Measurements from ENCODE around the gene IL18RAP.

DNA sequence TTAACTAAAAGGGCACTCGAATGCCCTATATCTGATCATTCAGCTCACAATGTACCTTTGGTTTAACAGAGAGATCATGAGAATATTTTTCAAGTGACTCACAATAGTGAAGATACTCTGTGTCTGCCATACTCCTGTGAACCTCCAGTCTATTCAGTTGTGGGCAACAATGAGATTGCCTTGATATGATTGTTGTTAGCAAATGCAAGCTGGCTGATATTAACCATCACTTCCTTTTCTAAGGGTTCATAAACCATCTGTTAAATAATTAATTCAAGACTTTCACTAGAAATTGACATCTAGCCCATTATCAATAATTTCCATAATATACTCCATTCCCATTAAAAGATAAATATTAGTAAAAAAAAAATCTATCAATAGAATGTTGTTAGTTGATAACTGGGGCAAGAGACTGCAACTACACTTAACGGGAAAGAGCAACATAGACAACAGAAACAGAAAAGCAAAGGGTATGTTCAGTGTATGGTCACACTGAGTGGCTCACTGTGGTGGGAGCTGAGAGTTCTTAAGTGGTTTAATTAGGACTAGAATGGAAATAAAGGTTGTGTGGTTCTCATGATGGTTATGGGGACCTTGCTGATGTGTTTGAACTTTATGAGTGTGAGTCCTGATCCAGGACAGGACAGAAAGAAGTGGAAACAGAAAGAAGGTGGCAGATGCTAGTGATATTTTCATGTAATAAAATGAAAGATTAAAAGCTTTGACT, 11.9 kb downstream of the IL18RAP start:
- TF ChIP-seq POLR2A (IDR thresholded peaks at IDR 0.05) (no peak), POLR2AphosphoS5 (IDR thresholded peaks at IDR 0.05) (no peak)
- TF ChIP-seq, protein P1, sequence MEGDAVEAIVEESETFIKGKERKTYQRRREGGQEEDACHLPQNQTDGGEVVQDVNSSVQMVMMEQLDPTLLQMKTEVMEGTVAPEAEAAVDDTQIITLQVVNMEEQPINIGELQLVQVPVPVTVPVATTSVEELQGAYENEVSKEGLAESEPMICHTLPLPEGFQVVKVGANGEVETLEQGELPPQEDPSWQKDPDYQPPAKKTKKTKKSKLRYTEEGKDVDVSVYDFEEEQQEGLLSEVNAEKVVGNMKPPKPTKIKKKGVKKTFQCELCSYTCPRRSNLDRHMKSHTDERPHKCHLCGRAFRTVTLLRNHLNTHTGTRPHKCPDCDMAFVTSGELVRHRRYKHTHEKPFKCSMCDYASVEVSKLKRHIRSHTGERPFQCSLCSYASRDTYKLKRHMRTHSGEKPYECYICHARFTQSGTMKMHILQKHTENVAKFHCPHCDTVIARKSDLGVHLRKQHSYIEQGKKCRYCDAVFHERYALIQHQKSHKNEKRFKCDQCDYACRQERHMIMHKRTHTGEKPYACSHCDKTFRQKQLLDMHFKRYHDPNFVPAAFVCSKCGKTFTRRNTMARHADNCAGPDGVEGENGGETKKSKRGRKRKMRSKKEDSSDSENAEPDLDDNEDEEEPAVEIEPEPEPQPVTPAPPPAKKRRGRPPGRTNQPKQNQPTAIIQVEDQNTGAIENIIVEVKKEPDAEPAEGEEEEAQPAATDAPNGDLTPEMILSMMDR (IDR thresholded peaks at IDR 0.05) = no peak
